ENCODE results near the gene AURKB.
A peak's percentile ranks its signal among the peaks of the same experiment; 100 is the strongest.

- TF ChIP-seq, protein P1, sequence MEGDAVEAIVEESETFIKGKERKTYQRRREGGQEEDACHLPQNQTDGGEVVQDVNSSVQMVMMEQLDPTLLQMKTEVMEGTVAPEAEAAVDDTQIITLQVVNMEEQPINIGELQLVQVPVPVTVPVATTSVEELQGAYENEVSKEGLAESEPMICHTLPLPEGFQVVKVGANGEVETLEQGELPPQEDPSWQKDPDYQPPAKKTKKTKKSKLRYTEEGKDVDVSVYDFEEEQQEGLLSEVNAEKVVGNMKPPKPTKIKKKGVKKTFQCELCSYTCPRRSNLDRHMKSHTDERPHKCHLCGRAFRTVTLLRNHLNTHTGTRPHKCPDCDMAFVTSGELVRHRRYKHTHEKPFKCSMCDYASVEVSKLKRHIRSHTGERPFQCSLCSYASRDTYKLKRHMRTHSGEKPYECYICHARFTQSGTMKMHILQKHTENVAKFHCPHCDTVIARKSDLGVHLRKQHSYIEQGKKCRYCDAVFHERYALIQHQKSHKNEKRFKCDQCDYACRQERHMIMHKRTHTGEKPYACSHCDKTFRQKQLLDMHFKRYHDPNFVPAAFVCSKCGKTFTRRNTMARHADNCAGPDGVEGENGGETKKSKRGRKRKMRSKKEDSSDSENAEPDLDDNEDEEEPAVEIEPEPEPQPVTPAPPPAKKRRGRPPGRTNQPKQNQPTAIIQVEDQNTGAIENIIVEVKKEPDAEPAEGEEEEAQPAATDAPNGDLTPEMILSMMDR (IDR thresholded peaks at IDR 0.05 in 4 of 5, conservative IDR thresholded peaks at IDR 0.05 in 1 of 5), result peak in 3 of 5 experiments; percentile 25 to 50 (median 35)
- peak; percentile 90 to 91 for TF ChIP-seq POLR2A (IDR thresholded peaks at IDR 0.05)
Measured at GRCh38 chr17:8162233-8162996, 48.0 kb downstream of the AURKB start, which contains the start of gene VAMP2.

Measured in gastrocnemius medialis (tissue), 4 donors.